GM18909 (cell line): ENCODE measurements around the gene ACP4.

ENCODE experiments used
- ATAC-seq: cut with Tn5 transposase; IDR thresholded peaks from one replicate; pipeline ENCODE4 v1.9.1; 2021; ENCODE audit warnings: mild to moderate bottlenecking; ENCODE audit not compliant: unreplicated experiment, poor library complexity

The ACP4 gene

DNA sequence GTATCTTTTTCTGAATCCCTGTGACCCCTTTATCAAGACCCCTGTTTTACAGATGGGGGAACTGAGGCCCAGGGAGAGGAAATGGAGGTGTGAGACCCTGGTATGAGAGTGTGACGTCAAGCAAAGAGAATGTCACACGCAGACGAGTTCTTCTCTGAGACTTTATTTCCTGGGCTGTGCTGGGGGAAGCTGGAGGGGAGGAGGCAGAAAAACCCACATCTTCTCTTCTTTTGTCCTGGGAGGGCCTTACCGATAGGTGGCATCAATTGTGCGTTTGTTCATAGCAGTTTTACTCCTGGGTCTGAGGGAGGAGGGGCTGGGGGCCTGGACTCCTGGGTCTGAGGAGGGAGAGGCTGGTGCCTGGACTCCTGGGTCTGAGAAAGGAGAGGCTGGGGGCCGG, 48.0 kb downstream of the ACP4 start:
- ATAC-seq: no peak

DNA sequence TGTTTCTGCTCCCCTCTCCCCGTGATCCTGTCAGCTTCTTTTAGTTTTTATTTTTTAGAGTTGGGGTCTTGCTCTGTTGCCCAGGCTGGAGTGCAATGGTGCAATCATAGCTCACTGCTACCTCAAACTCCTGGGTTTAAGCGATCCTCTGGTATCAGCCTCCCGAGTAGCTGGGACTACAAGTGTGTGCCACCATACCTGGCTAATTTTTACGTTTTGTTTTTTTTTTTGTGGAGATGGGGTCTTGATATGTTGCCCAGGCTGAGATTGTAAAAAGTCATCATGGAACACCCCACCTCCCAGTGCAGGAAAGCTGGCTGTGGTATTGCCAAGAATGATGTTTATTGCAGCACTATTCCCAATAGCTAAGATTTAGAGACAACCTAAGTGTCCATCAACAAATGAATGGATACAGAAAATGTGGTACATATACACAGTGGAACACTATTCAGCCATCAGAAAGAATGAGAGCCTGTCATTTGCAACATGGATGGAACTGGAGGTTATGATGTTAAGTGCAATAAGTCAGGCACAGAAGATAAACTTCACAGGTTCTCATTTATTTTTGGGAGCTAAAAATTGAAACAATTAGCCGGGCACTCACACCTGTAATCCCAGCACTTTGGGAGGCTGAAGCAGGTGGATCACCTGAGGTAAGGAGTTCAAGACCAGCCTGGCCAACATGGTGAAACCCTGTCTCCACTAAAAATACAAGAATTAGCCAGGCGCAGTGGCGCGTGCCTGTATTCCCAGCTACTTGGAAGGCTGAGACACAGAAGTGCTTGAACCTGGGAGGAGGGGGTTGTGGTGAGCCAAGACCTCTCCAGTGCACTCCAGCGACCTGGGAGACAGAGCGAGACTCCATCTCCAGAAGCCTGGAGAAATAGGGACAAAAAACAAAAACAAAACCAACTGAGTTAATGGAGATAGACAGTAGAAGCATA, 49.8 kb downstream of the ACP4 start:
- no peak for ATAC-seq

DNA sequence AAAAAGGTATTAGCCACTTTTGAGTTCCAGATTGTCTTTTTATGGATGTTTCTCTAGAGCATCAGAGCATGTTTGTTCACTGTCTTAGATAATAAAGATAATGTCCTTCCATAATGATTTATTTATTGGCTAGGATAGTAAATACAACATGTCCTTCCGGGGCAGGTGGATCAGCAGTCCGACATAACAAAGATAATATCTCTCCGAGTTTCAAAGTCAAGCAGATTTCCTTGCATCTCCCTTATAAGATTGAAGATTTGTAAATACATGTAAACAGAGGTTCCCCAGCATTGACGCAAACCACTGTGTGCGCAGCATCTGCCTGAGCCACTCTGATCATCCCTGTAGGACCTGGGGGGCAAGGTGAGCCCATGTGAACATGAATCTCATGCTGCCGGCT, 51.9 kb downstream of the ACP4 start:
- no peak for ATAC-seq

DNA sequence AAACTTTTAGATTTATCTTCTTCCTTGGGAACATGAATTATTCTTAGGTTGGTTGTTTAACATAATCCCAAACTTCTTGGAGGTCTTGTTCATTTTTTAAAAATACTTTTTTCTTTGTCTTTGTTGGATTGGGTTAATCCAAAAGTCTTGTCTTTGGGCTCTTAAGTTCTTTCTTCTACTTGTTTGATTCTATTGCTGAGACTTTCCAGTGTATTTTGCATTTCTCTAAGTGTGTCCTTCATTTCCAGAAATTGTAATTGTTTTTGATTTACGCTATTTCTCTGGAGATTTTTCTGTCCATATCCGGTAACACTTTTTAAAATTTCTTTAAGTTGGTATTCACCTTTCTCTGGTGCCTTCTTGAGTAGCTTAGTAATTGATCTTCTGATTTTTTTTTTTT, 53.0 kb downstream of the ACP4 start:
- ATAC-seq: no peak

DNA sequence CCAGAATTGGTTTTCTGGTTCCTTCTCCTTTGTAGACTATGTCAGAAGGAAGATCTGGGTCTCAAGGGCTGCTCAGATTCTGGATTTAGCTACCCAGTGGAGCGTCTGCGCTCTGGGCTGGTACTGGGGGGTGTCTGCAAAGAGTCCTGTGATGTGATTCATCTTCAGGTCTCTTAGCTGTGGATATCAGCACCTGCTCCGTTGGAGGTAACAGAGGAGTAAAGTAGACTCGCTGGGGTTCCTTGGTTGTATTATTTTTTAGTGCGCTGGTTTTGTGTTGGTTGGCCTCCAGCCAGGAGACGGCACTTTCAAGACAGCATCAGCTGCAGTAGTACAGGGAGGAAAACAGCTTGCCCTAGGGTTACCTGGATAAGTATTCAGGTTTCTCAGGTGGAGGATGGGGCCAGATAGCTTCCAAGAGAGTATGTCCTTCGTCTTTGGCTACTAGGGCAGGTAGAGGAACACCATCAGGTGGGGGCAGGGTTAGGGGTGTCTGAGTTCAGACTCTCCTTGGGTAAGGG, 53.5 kb downstream of the ACP4 start:
- ATAC-seq: no peak

DNA sequence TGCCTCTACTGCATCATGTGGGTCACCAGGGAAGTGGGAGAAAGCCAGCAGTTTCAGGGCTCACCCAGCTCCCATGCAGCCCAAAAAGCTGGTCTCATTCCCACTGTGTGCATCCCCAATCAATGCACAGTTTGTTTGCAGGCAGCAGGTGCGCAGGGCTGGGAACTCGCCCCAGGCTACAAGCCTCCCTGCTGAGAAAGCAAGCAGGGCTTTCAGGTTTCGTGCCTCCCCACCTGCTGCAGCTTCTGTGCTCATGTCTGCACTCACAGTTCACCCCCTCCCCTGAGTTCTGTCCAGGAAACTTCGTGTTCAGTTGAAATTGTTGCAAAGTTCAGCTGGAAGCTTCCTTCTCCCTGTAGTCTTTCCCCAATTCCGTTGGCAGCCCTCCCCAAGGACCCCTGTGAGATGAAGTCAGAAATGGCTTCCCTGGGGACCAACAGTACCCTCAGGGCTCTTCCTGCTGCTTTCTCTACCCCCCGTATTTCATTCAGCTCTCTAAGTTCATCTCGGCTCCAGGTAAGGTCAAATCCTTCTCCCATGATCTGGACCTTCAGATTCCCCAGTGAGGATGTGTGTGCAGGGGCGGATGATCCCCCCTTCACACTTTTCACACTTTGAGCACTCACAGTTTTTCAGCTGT, 54.2 kb downstream of the ACP4 start:
- no peak for ATAC-seq
